Kidney capillary endothelial cell (primary cell): ENCODE measurements around the gene SH2D3C.

Experiments used
- DNase-seq: peaks from one replicate; pipeline ENCODE4 v3.0.0-alpha.2; 2018; ENCODE audit warnings: low spot score

The SH2D3C gene

GRCh38 chr9:127808347-127809001 is 30.0 kb upstream of the SH2D3C start:
- no peak for DNase-seq

DNA sequence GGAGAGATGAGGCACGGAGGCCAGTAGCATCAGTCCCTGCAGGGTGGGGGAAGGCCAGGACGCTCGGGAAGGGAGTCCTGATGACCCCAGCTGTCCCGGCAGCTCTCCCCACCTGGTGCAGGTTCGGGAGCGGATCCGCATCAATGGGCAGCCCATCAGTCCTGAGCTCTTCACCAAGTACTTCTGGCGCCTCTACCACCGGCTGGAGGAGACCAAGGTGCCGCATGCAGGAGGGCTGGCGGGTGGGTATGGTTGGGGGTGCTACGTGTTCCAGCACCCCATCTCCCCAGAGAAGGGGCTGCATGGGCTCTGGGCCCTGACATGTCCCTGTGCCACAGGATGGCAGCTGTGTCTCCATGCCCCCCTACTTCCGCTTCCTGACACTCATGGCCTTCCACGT is 28.4 kb upstream of the SH2D3C start:
- no peak for DNase-seq

DNA sequence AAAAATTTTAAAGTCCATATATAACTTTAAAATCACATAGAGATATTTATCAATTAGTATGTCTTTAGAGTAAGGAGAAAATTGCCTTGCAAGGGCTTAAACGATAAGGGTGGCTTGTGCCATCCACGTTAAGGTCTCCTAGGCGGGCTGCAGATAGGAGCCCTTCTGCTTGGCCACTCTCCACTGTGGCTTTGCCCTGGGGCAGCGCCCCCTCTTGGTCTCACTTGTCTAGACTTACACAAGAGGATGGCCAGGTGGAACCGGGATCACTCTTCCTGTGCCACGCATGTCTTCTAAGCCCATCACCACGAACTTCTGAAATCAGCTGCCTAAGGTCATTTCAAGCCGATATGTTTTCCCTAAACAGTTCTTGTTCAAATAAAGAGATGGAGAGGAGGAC is 27.2 kb upstream of the SH2D3C start:
- no peak for DNase-seq

DNA sequence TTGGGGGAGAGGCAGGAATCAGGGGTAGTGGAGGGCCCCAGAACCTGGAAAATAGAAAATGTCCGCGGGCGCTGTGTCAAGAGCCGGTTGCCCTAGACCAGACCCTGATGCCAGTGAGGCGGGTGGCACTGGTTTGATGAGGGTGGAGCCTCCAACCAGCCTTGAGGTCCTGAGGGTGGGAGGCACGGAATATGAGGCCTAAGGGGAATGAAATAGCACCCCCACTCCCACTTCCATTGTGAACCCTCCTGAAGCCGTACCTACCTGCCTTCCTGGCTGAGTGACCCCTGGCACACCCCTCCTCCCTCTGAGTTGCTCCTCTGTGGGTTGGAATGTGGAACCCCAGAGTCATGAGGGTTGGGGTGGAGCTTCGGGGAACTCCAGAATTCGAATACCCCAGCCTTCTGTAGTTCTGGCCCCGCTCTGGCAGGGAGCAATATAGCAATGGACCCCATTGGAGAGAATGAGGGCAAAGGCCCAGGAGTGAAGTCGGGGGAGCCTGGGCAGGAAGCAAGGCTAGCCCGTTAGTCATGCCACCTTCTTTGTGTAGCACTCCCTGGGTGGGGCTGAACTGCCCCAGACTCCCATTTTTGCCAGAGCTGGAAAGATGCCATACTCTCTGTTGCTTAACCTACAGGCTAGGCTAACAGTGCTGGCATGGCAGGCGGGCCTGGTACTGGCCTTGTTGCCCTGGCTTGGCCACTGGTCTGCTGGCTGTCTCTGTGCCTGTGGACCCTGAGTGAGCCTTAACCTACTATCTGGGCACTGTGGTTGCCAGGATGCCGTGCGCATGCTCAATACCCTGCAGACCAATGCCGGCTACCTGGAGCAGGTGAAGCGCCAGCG is 25.3 kb upstream of the SH2D3C start:
- no peak for DNase-seq

GRCh38 chr9:127802576-127803443 is 24.3 kb upstream of the SH2D3C start, which contains the start of gene FPGS:
TSS of gene FPGS (plus strand) at chr9:127802882. CDS start at chr9:127802925, 43 bp downstream.
- DNase-seq: no peak

DNA sequence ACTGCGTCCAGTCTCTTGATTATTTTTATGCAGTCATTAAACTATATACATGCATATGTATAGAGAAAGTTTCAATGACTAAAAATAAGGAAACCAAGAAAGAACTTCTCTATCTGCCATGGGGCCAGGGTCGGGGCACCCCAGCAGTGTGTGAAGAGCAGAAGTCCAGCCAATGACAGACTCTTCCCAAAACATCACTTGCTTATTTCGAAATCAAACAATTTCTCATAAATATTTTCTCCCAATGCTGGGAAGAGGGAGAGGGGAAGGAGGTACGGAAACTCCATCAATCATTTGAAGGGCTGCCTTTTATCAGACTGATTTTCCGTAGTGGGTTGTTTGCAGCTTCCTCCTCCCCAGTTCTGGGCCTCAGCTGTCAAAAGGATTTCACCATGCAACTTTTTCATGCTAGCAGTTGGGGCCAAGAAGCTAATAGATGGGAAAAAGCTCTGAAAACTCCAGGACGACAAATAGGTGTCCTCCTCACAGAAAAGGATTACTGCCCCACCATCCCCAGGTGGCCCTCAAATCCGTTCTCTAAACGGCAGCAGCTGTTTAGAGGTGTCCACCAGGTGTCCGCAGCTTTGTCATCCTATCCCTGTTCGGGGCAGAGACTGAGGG is 23.6 kb upstream of the SH2D3C start:
- no peak for DNase-seq

GRCh38 chr9:127796852-127797370 is 18.4 kb upstream of the SH2D3C start:
- no peak for DNase-seq

DNA sequence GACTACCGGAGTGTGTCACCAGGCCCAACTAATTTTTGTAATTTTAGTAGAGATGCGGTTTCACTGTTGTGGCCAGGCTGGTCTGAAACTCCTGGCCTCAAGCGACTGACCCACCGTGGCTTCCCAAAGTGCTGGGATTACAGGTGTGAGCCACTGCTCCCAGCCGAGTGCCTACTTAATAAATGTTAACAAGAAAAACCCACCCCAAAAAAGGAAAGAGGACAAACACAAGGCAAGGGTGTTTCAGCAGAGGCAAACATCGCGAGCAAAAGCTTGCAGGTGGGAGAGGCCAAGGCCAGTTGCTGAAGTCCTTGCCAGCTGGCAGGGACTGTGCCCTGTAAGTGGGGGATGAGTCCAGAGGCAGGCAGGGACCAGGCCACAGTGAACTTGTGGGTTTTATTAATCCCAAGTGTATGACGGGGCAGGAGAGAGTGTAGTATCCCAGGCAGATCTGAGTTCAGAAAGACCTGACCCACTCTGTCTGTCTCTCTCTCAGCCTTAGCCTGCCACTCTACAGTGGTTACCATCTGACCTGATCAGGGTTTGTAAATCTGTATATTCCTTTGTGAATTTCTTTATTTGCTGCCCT is 17.9 kb upstream of the SH2D3C start:
- DNase-seq: no peak

- no peak for DNase-seq
Observed at GRCh38 chr9:127794001-127794791, 15.7 kb upstream of the SH2D3C start.

DNA sequence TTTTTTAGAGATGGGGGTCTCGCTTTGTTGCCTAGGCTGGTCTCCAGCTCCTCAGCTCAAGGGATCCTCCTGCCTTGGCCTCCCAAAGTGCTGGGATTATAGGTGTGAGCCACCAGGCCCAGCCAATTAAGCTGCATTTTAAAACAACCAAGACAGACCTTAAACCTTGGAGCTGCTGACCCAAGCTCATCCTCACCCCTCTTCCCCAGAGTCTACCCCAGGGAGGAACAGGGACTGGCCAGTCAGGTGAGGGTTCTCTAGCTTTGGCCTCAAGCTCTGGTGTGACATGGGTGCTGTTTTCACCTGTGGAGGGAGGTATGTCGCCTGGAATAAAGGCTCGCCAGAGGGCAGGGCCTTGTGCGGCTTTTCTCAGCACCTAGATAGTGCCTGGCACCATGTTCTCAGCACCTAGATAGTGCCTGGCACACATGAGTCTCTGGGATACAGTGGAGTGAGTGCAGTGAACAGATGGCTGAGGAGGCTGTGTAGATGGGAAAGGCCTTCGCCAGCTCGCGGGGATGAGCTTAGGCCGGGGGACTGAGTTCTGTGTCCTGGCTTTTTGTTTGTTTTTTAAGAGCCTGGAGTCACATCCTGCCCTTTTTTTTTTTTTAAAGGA is 14.7 kb upstream of the SH2D3C start:
- DNase-seq: no peak

DNA sequence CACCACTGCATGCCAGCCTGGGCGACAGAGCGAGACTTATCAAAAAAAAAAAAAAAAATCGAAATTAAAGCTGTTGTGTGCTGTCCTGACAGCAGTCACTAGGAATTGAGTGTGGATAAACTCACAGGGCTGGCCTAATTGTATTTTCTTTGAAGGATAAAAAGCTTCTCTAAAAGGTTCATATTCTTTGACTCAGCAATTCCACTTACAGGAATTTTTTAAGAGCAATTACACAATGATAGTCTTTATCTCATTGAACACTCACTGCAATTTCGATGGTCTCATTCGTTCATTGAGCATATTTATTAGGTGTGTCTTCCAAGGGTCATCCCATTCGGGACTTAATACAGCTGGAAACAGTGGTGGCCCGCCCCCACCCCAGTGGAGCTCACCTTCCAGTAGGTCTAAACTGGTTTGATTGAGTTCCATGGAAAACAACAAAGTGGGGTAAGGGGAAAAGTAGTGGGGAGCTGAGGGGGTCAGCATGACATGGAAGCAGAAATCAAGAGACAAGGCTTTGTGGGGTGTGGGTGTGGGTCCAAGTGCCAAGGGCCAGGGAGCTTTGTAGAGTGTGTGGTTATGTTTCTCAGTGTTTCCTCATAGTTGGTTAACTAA is 14.1 kb upstream of the SH2D3C start:
- DNase-seq: no peak

- no peak for DNase-seq
Observed at GRCh38 chr9:127791085-127791484, 12.6 kb upstream of the SH2D3C start.

DNA sequence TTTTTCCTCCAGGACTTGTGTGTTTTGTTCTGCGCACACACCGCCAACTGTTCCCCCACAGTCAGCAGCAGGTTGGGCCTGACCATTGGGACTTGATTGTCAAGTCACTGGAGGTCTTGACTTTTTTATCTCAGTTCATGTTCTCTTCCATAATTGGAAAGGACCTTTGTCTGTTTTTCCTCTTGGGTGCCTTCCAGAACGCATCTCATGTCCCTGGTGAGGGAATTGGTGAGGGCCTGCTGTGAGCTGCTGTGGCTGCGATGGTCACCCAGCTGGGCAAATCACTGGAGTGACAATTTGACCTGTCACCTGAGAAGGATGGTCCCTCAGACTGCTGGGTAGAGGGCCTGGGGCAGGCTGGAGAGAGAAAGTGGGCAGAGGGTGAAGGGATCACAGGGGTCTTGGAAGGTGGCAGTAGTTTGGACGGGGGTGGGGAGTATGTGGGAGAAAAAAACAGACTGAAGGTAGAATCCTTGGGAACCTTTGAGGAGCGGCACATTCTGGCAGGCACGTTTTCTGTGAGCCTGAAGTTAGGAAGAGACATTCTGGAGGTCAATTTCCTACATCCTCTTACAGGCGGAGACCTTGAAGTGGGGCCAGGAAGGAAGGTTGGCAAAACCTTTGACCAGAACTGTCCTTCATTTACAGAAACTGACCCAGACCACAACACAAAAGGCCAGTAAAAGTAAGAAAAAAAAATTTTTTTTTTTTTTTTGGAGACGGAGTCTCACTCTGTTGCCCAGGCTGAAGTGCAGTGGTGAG is 11.8 kb upstream of the SH2D3C start:
- DNase-seq: no peak

DNA sequence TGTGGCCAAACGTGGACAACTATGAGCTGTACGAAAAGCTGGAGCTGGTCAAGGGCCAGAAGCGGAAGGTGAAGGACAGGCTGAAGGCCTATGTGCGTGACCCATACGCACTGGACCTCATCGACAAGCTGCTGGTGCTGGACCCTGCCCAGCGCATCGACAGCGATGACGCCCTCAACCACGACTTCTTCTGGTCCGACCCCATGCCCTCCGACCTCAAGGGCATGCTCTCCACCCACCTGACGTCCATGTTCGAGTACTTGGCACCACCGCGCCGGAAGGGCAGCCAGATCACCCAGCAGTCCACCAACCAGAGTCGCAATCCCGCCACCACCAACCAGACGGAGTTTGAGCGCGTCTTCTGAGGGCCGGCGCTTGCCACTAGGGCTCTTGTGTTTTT is 10.7 kb upstream of the SH2D3C start:
- DNase-seq: no peak

DNA sequence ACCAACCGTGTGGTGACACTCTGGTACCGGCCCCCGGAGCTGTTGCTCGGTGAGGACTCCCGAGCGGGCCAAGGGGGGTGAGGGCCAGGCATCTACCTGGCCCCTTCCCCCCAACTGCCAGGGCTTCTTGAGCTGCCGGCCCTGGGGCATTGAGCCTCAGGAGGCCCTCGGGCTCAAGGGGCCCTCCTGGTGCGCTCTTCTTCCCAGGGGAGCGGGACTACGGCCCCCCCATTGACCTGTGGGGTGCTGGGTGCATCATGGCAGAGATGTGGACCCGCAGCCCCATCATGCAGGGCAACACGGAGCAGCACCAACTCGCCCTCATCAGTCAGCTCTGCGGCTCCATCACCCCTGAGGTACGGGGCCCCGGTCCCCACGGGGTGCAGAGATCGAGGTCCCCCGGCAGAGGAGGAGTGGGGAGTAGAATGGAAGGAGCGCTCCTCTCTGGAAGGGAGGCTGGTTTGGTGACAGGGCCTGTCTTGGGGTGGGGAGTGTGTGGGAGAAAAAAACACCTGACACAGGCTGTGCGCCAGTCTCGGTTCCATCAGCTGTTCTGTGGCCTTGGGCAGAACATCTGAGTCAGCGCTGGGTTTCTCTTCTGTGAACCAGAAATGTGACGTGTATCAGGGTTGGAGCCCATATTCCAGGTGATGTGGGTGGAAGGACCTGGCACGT is 10.0 kb upstream of the SH2D3C start:
- DNase-seq: no peak

GRCh38 chr9:127786773-127787104 is 8.3 kb upstream of the SH2D3C start:
- no peak for DNase-seq

- DNase-seq: no peak
Observed at GRCh38 chr9:127785933-127786772, 7.7 kb upstream of the SH2D3C start, which contains the start of gene CDK9. TSS of gene CDK9 (plus strand) at chr9:127786034. CDS start at chr9:127786149, 115 bp downstream.
